Ishikawa (cell line): Measurements from ENCODE around the gene TARDBP.

Experiments
- EP300 ChIP-seq: IDR thresholded peaks from 2 replicates; pipeline ENCODE4 v1.6.1; 2012; ENCODE audit warnings: borderline replicate concordance
- TCF12 ChIP-seq: IDR thresholded peaks from 2 replicates; pipeline ENCODE4 v1.6.1; 2012; ENCODE audit warnings: low read depth

- no peak for TF ChIP-seq EP300
- TF ChIP-seq TCF12, result no peak
Observed at GRCh38 chr1:11042995-11043874, 30.8 kb downstream of the TARDBP start.
